ENCODE measurements around the gene TNFRSF18.

TNFRSF18 gene

GRCh38 chr1:1240822-1241587 is 34.6 kb upstream of the TNFRSF18 start:
- DNase-seq (ENCODE audit: low spot score), result no peak

- no peak for DNase-seq (ENCODE audit: low spot score)
These were observed 33.9 kb upstream of the TNFRSF18 start for GRCh38 chr1:1240348-1240732.

- DNase-seq (ENCODE audit: low spot score), result no peak
These were observed 33.4 kb upstream of the TNFRSF18 start for GRCh38 chr1:1239614-1240347.

GRCh38 chr1:1239227-1239613 is 32.8 kb upstream of the TNFRSF18 start:
- DNase-seq (ENCODE audit: low spot score), result no peak

- no peak for DNase-seq (ENCODE audit: low spot score)
These were observed 32.3 kb upstream of the TNFRSF18 start for GRCh38 chr1:1238702-1239178.

DNA sequence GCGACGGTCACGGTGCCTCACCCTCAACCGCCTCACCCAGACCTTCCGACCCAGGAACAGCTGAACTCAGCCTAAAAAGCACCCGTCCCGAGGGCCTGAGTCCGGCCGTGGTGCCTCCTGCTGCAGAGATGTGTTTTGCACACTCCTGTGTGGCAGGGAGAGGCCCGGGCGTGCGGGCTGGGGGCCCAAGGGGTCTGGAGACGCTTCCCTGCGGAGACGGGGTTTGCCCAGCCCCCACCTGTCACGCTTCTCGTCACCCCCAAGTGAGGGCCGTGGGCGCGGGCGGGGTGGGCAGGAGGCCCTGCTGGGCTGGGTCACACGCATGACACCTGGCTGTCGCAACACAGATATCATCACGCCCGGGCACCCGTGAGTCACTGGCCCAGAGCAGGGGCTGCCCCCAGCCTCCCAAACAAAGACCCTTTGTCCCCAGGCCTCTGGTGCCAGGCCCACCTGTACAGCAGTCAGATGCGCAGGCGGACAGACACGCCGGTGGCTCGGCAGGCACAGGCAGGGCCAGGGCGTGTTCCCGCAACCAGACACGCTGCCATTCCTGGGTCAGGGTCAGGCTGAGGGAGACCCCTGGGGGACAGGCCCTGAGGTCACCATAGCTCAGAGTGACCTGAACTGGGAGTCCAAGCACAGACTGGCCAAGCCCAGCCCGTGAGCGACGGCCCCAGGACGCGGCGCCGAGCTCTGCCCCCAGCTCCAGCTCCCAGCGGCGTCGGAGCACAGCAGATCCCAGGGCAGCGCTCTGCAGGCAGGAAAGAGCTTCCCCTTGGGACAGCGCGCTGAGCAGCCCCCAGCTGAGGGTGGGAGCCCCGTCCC is 31.7 kb upstream of the TNFRSF18 start:
- DNase-seq (ENCODE audit: low spot score), result no peak

DNA sequence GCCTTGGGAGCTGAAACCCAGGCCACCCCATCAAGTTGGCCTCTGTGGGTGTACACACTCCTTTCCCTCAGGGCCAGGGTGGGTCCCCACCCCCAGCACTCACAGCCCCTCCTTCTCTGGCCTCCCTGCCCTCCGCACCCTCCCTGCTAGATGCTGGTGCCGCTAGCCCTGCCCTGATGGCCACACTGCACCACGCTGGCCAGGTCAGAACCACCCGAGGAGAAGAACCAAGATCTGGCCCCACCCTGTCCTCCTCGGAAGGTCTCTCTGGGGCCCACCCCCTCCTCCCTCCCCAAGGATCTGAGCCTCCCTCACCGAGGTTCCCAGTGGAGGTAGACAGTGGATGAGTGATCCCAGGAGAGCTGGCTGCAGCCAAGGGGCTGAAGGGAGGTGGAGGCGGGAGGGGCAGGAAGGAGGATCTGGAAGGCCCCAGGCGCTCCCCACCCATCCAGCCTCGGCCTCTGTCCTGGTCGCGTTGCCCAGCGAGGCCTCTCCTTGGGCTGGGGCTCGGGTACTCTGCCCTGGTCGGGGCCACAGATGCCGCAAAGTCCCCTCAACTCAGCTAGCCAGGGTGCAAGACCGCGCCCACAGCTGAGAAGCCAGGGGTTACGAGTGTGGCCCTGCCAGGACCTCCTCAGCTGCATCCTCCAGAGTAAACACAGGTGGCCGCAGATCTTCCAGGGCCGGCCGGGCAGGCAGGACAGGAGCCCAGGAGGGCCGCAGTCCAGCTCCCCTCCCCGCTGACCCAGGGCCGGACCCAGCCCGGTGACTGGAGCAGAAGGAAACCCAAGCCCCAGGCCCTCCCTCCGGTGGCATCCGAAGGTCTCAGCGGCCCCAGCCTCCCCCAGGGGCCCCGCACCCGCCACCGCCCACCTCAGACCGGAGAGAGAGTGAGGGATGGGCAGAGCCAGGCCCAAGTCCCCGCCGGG is 30.8 kb upstream of the TNFRSF18 start:
- no peak for DNase-seq (ENCODE audit: low spot score)

GRCh38 chr1:1236176-1236763 is 29.9 kb upstream of the TNFRSF18 start:
- no peak for DNase-seq (ENCODE audit: low spot score)

DNA sequence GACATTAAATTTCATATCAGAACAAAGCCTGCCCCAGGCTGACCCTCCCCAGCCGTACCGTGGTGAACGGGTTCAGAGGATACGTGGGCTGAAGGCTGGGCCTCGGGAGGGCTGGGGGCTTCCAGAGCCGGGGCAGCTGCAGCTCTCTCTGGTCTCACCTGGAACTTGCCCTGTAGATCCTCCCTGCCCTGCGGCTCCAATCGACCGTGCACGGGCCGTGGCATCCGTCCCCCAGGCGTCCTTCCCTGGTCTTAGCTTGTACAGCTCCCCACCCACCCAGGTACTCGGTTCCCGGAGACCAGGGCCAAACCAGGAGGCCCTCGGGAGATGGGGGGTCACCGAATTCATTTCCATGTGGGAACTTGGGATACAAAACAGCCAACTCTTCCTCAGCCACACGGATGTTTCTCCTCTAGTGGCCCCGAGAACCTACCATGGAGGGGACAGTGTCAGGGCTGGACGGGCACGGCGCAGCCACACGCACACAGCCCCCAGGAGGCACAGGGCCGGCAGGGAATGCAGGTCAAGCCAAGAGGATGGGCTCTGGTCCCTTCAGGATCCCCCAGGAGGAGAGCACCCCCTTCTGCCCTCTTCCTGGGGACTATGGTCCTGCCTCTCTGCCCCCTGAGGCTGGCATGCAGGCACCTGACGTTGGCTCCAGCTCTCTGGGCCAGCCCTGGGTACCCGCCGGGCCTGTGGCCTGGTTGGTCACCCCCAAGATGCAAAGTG is 28.8 kb upstream of the TNFRSF18 start:
- no peak for DNase-seq (ENCODE audit: low spot score)

DNA sequence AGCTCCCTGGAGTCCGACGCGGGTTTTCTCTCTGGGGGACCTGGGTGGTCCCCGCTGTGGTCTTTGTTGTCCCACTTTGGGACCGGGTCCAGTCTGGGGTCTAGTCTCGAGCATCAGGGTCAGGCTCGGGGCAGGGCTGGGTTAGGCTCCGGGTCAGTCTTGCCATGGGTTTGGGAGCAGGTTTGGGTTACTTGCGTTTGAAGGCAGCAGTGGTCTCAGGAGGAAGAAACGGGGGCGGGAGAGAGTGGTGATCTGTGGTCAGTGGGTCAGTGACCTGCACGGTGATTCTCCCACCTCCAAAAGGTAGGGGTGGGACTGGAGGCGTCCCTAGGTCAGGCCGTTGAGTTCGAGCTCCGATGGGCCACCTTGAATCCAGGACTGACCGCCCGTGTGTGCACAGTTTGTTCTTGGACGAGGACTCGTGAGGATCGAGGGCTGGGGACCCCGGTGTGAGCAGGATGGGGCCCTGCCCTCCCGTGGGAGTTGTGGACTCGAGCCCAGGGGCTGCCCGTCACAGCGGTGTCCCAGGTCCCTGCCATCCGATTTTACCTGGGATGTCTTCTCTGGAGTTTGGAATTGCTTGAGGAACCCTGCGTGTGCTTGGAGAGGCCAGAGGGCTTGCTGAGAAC is 27.9 kb upstream of the TNFRSF18 start:
- DNase-seq (ENCODE audit: low spot score), result no peak

DNA sequence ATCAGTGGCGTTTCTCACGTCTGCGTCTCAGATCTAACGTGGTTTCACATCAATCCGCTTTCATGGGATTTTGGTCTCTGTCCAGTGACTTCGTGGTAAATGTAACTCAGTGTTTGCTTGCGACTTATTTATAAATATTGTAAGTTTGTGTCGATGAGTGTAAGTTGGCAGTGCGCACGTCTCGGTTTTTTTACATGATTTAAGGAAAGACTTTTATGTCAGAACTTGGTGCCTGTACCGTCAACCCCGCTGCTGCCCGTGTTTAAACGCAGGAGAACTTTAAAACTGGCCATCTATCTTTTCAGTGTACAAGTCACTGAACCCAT is 27.1 kb upstream of the TNFRSF18 start:
- DNase-seq (ENCODE audit: low spot score), result no peak

GRCh38 chr1:1232796-1233566 is 26.6 kb upstream of the TNFRSF18 start:
- no peak for DNase-seq (ENCODE audit: low spot score)

GRCh38 chr1:1232208-1232795 is 25.9 kb upstream of the TNFRSF18 start, which contains the start of gene B3GALT6:
Gene B3GALT6, plus strand, starts transcription at chr1:1232237. Its CDS starts 42 bp downstream, at chr1:1232279.
- DNase-seq (ENCODE audit: low spot score), result no peak

DNA sequence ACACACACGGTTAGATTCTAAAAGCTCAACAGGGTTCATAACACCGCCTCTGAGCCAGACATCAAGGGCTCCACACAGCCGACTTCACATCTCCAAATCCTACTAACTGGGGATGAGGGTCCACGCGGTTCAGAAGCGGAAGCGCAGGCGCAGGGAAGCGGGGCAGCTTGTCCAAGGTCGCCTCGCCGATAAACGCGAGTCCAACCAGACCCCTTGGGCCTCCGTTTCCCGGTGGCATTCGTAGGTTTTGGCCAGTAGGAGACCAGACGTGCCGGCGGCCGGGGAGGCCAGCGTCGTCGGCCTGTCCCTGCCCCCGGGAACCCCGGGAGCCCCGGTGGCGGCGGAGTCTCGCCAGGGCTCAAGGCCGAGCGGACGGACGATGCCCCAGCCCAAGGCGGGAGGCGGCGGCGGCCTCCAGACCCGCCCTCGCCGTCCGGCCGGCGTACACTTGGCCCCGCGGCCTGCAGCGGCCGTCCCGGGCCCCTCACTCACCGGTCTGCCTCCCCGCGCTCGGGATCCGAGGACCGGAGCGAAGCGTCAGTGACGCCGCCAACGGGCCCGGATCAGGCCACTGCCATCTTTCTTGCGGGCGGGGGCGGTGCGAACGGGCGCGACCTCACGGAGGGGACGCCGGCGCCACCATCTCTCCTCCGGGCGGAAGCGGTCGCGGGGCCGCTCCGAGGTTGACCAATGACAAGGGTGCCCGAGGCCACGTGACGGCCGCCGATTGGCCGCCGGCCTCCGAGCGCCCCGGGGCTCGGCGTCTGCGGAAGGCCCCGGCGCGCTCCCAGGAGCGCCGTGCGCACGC is 25.2 kb upstream of the TNFRSF18 start, which contains the start of gene SDF4:
Gene SDF4 (minus strand): TSS at position 602 of the 808 bp plus-strand sequence. CDS start 3,229 bp downstream, outside the sequence.
- DNase-seq (ENCODE audit: low spot score), result peak; percentile 97

GRCh38 chr1:1230656-1231399 is 24.4 kb upstream of the TNFRSF18 start:
- DNase-seq (ENCODE audit: low spot score), result no peak

- no peak for DNase-seq (ENCODE audit: low spot score)
These were observed 23.4 kb upstream of the TNFRSF18 start for GRCh38 chr1:1229770-1230169.

Data from CD4-positive, alpha-beta T cell treated with Interleukin-2 at 100 ng/mL for 4 hours (primary cell).